ENCODE results near the gene PTGDS. TPM values are rescaled to one million over a fixed set of nuclear protein-coding genes. Genes with fewer than 3 reads are reported as not detected.

The PTGDS gene
- total RNA-seq, 2 experiments from 2014 or later, result 40.6 to 41.0 TPM

- intact Hi-C loops (cut with DNase I, micrococcal nuclease), result loop anchor here in 1 of 2 experiments (1.0 to 5.0 kb wide), 4 partner anchors 36 to 141 kb away; partner anchors contain the start of genes FBXW5 and TRAF2
- Mint-ChIP-seq H3K27ac (peak overlapping the region; percentile 55), H3K4me1 (ENCODE audit: low read depth) (peaks cover 39% of the 10 kb centered on the region), H3K9me3 (no peaks in the 10 kb centered on the region), H3K36me3 (ENCODE audit: low read depth) (no peaks in the 10 kb centered on the region), H3K4me3 (peak overlapping the region; percentile 85), H3K27me3 (no peaks in the 10 kb centered on the region)
- no peaks in the 10 kb centered on the region for H3K27me3 ChIP-seq (ENCODE audit: control insufficient read depth in 1 of 2, insufficient read depth in 2 of 2, low read length in 2 of 2)
- H3K4me1 ChIP-seq (ENCODE audit: insufficient read depth, low read length), result peaks cover 80% of the 10 kb centered on the region
- peak; percentile 62 for ATAC-seq (ENCODE audit: poor library complexity)
- H3K4me3 ChIP-seq (ENCODE audit: low read length), result peak overlapping the region; percentile 68
- no peak overlapping the region for H3K27ac ChIP-seq (ENCODE audit: low read depth in 1 of 2, low read length in 2 of 2)
- peak in 13 of 14 experiments; percentile 44 to 92 (median 65) for DNase-seq
- no peaks in the 10 kb centered on the region for H3K36me3 ChIP-seq (ENCODE audit: insufficient read depth, low read length)
- no peak for TF ChIP-seq CTCF (IDR thresholded peaks at IDR 0.05)
- POLR2A ChIA-PET, result interaction anchor here (0.6 to 2.4 kb wide), 7 partner anchors 32 to 300 kb away, joined by 3 to 11 read pairs (median 5); partner anchors contain the start of genes CLIC3, FBXW5, PAXX and TRAF2
- no peaks in the 10 kb centered on the region for H3K9me3 ChIP-seq (ENCODE audit: control insufficient read depth in 1 of 2, insufficient read depth in 1 of 2, low read length in 2 of 2)
- CTCF ChIA-PET, result interaction anchor here (0.7 to 3.0 kb wide), 23 partner anchors 11 to 270 kb away, joined by 3 to 23 read pairs (median 4); partner anchors contain the start of genes AJM1, CLIC3, FBXW5 and LCN8
Observed at GRCh38 chr9:137028263-137029057, 51.2 kb downstream of the PTGDS start.

- ChIA-PET CTCF (interaction anchor here (0.5 to 3.0 kb wide), 27 partner anchors 10 to 271 kb away, joined by 3 to 23 read pairs (median 4); partner anchors contain the start of genes AJM1, CLIC3, FBXW5 and LCN8), POLR2A (interaction anchor here (0.6 to 2.4 kb wide), 8 partner anchors 33 to 301 kb away, joined by 3 to 11 read pairs (median 4); partner anchors contain the start of genes CLIC3, FBXW5, MAN1B1 and PAXX)
- H3K9me3 Mint-ChIP-seq, result no peaks in the 10 kb centered on the region
- Histone ChIP-seq H3K27ac (ENCODE audit: low read depth in 1 of 2, low read length in 2 of 2) (peak overlapping the region in 1 of 2 donors; percentile 7), H3K4me3 (ENCODE audit: low read length) (peak overlapping the region; percentile 68), H3K9me3 (ENCODE audit: control insufficient read depth in 1 of 2, insufficient read depth in 1 of 2, low read length in 2 of 2) (no peaks in the 10 kb centered on the region), H3K27me3 (ENCODE audit: control insufficient read depth in 1 of 2, insufficient read depth in 2 of 2, low read length in 2 of 2) (no peaks in the 10 kb centered on the region), H3K36me3 (ENCODE audit: insufficient read depth, low read length) (no peaks in the 10 kb centered on the region), H3K4me1 (ENCODE audit: insufficient read depth, low read length) (peaks cover 82% of the 10 kb centered on the region)
- TF ChIP-seq CTCF (IDR thresholded peaks at IDR 0.05), result peak; percentile 67
- H3K4me3 Mint-ChIP-seq, result peak overlapping the region; percentile 90
- intact Hi-C loops (cut with DNase I, micrococcal nuclease), result loop anchor here in 1 of 2 experiments (2.0 to 5.0 kb wide), 3 partner anchors 36 to 142 kb away; partner anchors contain the start of gene TRAF2
- ATAC-seq (ENCODE audit: poor library complexity) (peak; percentile 27), DNase-seq (peak; percentile 49 to 82 (median 64))
- peak overlapping the region; percentile 55 for H3K27ac Mint-ChIP-seq
- no peaks in the 10 kb centered on the region for H3K36me3 Mint-ChIP-seq (ENCODE audit: low read depth)
- no peaks in the 10 kb centered on the region for H3K27me3 Mint-ChIP-seq
- peaks cover 44% of the 10 kb centered on the region for H3K4me1 Mint-ChIP-seq (ENCODE audit: low read depth)
Observed at GRCh38 chr9:137029058-137029936, 52.0 kb downstream of the PTGDS start.

- Mint-ChIP-seq H3K36me3 (ENCODE audit: low read depth) (no peaks in the 10 kb centered on the region), H3K27ac (no peak overlapping the region), H3K27me3 (no peaks in the 10 kb centered on the region), H3K4me3 (peak overlapping the region; percentile 90), H3K9me3 (no peaks in the 10 kb centered on the region), H3K4me1 (ENCODE audit: low read depth) (peaks cover 51% of the 10 kb centered on the region)
- no peak for DNase-seq
- ChIA-PET POLR2A (interaction anchor here (0.6 to 2.4 kb wide), 5 partner anchors 38 to 302 kb away, joined by 3 to 11 read pairs (median 6); partner anchors contain the start of genes MAN1B1, PAXX and TRAF2), CTCF (interaction anchor here (0.5 to 3.0 kb wide), 20 partner anchors 9 to 272 kb away, joined by 3 to 23 read pairs (median 5); partner anchors contain the start of genes AJM1, CLIC3, FBXW5 and LCN8)
- Histone ChIP-seq H3K36me3 (ENCODE audit: insufficient read depth, low read length) (no peaks in the 10 kb centered on the region), H3K27me3 (ENCODE audit: control insufficient read depth in 1 of 2, insufficient read depth in 2 of 2, low read length in 2 of 2) (no peaks in the 10 kb centered on the region), H3K4me3 (ENCODE audit: low read length) (peak overlapping the region; percentile 68), H3K4me1 (ENCODE audit: insufficient read depth, low read length) (peaks cover 86% of the 10 kb centered on the region), H3K27ac (ENCODE audit: low read depth in 1 of 2, low read length in 2 of 2) (peak overlapping the region in 1 of 2 donors; percentile 41), H3K9me3 (ENCODE audit: control insufficient read depth in 1 of 2, insufficient read depth in 1 of 2, low read length in 2 of 2) (no peaks in the 10 kb centered on the region)
- ATAC-seq (ENCODE audit: poor library complexity), result no peak
- no peak for TF ChIP-seq CTCF (IDR thresholded peaks at IDR 0.05)
- intact Hi-C loops (cut with DNase I, micrococcal nuclease), result no loop called here
Observed at GRCh38 chr9:137030006-137030405, 52.7 kb downstream of the PTGDS start.

Measured in CD4-positive, alpha-beta T cell (primary cell).